HEK293 (cell line): ENCODE measurements around the gene GPR15.

Experiments
- BCL11B ChIP-seq: fragments of 450-650 bp; formaldehyde crosslinking; IDR thresholded peaks from 2 replicates; pipeline ENCODE4 v1.5.1; 2016; ENCODE audit warnings: low read depth, missing biosample characterization, missing genetic modification characterization
- FEZF1 ChIP-seq: fragments of 450-650 bp; formaldehyde crosslinking; IDR thresholded peaks from 2 replicates; pipeline ENCODE4 v1.5.1; 2016; ENCODE audit warnings: missing biosample characterization, missing genetic modification characterization
- GLIS1 ChIP-seq: fragments of 450-650 bp; formaldehyde crosslinking; IDR thresholded peaks from 2 replicates; pipeline ENCODE4 v1.5.1; 2016; ENCODE audit warnings: missing biosample characterization, missing genetic modification characterization
- OVOL3 ChIP-seq: fragments of 450-650 bp; formaldehyde crosslinking; IDR thresholded peaks from 2 replicates; pipeline ENCODE4 v1.5.1; 2016; ENCODE audit warnings: missing biosample characterization, missing genetic modification characterization
- PATZ1 ChIP-seq: fragments of 450-650 bp; formaldehyde crosslinking; IDR thresholded peaks from 2 replicates; pipeline ENCODE4 v1.5.1; 2016; ENCODE audit warnings: missing biosample characterization, missing genetic modification characterization
- TCF7L2 ChIP-seq: IDR thresholded peaks from 2 replicates; pipeline ENCODE4 v1.6.1; 2011; ENCODE audit warnings: low read depth, mild to moderate bottlenecking, inconsistent platforms, low read length, moderate library complexity, borderline replicate concordance
- ZFP69B ChIP-seq: fragments of 450-650 bp; formaldehyde crosslinking; IDR thresholded peaks from 2 replicates; pipeline ENCODE4 v1.5.1; 2016; ENCODE audit warnings: missing biosample characterization, missing genetic modification characterization
- ZNF10 ChIP-seq: fragments of 450-650 bp; formaldehyde crosslinking; IDR thresholded peaks from 2 replicates; pipeline ENCODE4 v1.5.1; 2017; ENCODE audit warnings: missing biosample characterization, missing genetic modification characterization
- ZNF133 ChIP-seq: fragments of 450-650 bp; formaldehyde crosslinking; IDR thresholded peaks from 2 replicates; pipeline ENCODE4 v1.5.1; 2016; ENCODE audit warnings: missing biosample characterization, missing genetic modification characterization
- ZNF169 ChIP-seq: fragments of 450-650 bp; formaldehyde crosslinking; IDR thresholded peaks from 2 replicates; pipeline ENCODE4 v1.5.1; 2016; ENCODE audit warnings: missing biosample characterization, missing genetic modification characterization
- ZNF23 ChIP-seq: fragments of 450-650 bp; formaldehyde crosslinking; IDR thresholded peaks from 2 replicates; pipeline ENCODE4 v1.5.1; 2016; ENCODE audit warnings: missing biosample characterization, missing genetic modification characterization, borderline replicate concordance
- ZNF26 ChIP-seq: fragments of 450-650 bp; formaldehyde crosslinking; IDR thresholded peaks from 2 replicates; pipeline ENCODE4 v1.5.1; 2016; ENCODE audit warnings: missing biosample characterization, missing genetic modification characterization
- ZNF311 ChIP-seq: fragments of 450-650 bp; formaldehyde crosslinking; IDR thresholded peaks from 2 replicates; pipeline ENCODE4 v1.5.1; 2017; ENCODE audit warnings: missing biosample characterization, missing genetic modification characterization, borderline replicate concordance
- ZNF366 ChIP-seq: fragments of 450-650 bp; formaldehyde crosslinking; conservative IDR thresholded peaks from 2 replicates; pipeline ENCODE4 v1.5.1; 2016; ENCODE audit warnings: missing biosample characterization, missing genetic modification characterization
- ZNF398 ChIP-seq: fragments of 450-650 bp; formaldehyde crosslinking; IDR thresholded peaks from 2 replicates; pipeline ENCODE4 v1.5.1; 2017; ENCODE audit warnings: missing biosample characterization, missing genetic modification characterization
- ZNF449 ChIP-seq: fragments of 450-650 bp; formaldehyde crosslinking; IDR thresholded peaks from 2 replicates; pipeline ENCODE4 v1.5.1; 2017; ENCODE audit warnings: missing biosample characterization, mild to moderate bottlenecking, missing genetic modification characterization, moderate library complexity
- ZNF518A ChIP-seq: fragments of 450-650 bp; formaldehyde crosslinking; conservative IDR thresholded peaks from 2 replicates; pipeline ENCODE4 v1.5.1; 2016; ENCODE audit warnings: low read depth, missing biosample characterization, missing genetic modification characterization
- ZNF530 ChIP-seq: fragments of 450-650 bp; formaldehyde crosslinking; IDR thresholded peaks from 2 replicates; pipeline ENCODE4 v1.5.1; 2016; ENCODE audit warnings: low read depth, missing biosample characterization, missing genetic modification characterization
- ZNF623 ChIP-seq: fragments of 450-650 bp; formaldehyde crosslinking; IDR thresholded peaks from 2 replicates; pipeline ENCODE4 v1.5.1; 2016; ENCODE audit warnings: missing biosample characterization, missing genetic modification characterization
- ZNF677 ChIP-seq: fragments of 450-650 bp; IDR thresholded peaks from 2 replicates; pipeline ENCODE4 v1.5.0; 2018; ENCODE audit warnings: missing biosample characterization, mild to moderate bottlenecking, missing genetic modification characterization, moderate library complexity
- ZNF776 ChIP-seq: fragments of 450-650 bp; formaldehyde crosslinking; IDR thresholded peaks from 2 replicates; pipeline ENCODE4 v1.5.0; 2017; ENCODE audit warnings: missing biosample characterization, missing genetic modification characterization, borderline replicate concordance
- ZNF792 ChIP-seq: fragments of 450-650 bp; formaldehyde crosslinking; IDR thresholded peaks from 2 replicates; pipeline ENCODE4 v1.5.1; 2016; ENCODE audit warnings: missing biosample characterization, missing genetic modification characterization

Gene GPR15

GRCh38 chr3:98513091-98513511 lies 18.7 kb upstream of the GPR15 start (continued):
- TF ChIP-seq ZNF776 (tag by site-specific recombination), result no peak
- TF ChIP-seq GLIS1 (tag by site-specific recombination), result 0 out of 2 replicates have a peak, but pooled peaks have one; percentile 15
- TF ChIP-seq ZNF169 (tag by site-specific recombination), result no peak
- TF ChIP-seq ZNF530 (tag by site-specific recombination), result no peak
- TF ChIP-seq PATZ1 (tag by site-specific recombination), result no peak
- no peak for TF ChIP-seq ZNF623
- no peak for TF ChIP-seq ZNF398 (tag by site-specific recombination)
- no peak for TF ChIP-seq ZNF133
- 0 out of 2 replicates have a peak, but pooled peaks have one; percentile 15 for TF ChIP-seq ZNF10 (tag by site-specific recombination)
- TF ChIP-seq ZNF518A, result no peak
- TF ChIP-seq ZNF23 (tag by site-specific recombination), result no peak
- 0 out of 2 replicates have a peak, but pooled peaks have one; percentile 8 for TF ChIP-seq ZNF366 (tag by site-specific recombination)
- TF ChIP-seq ZNF677, result no peak
- TF ChIP-seq FEZF1 (tag by site-specific recombination), result peak; percentile 67
- TF ChIP-seq ZNF792, result no peak
- TF ChIP-seq ZNF26 (tag by site-specific recombination), result no peak
- no peak for TF ChIP-seq ZFP69B (tag by site-specific recombination)
- no peak for TF ChIP-seq ZNF449 (tag by site-specific recombination)
- no peak for TF ChIP-seq TCF7L2
- no peak for TF ChIP-seq ZNF311 (tag by site-specific recombination)
- no peak for TF ChIP-seq BCL11B (tag by site-specific recombination)
- no peak for TF ChIP-seq OVOL3 (tag by site-specific recombination)
- TF ChIP-seq, all 188 proteins: peak for 4
